GM21367 (cell line): ENCODE results near the gene FGGY.
"Not testable (repeated sequence)": the region's sequence is repeated elsewhere in the genome, so short reads cannot be mapped to it uniquely, and the experiment has no call there.

Source experiments
- ATAC-seq: cut with Tn5 transposase; IDR thresholded peaks from one replicate; pipeline ENCODE4 v1.9.1; 2021; ENCODE audit not compliant: unreplicated experiment

The FGGY gene

GRCh38 chr1:59565611-59566410 lies 268.9 kb downstream of the FGGY start:
- no peak for ATAC-seq

- ATAC-seq, result no peak
These were observed 271.5 kb downstream of the FGGY start for GRCh38 chr1:59568158-59568935.

- ATAC-seq, result no peak
These were observed 272.3 kb downstream of the FGGY start for GRCh38 chr1:59569198-59569597.

GRCh38 chr1:59570524-59570923 lies 273.6 kb downstream of the FGGY start:
- no peak for ATAC-seq

- no peak for ATAC-seq
These were observed 277.2 kb downstream of the FGGY start for GRCh38 chr1:59574085-59574484.

GRCh38 chr1:59577774-59578173 lies 280.9 kb downstream of the FGGY start:
- ATAC-seq, result no peak

- ATAC-seq, result no peak
These were observed 282.3 kb downstream of the FGGY start for GRCh38 chr1:59579222-59579621.

- ATAC-seq, result no peak
These were observed 283.4 kb downstream of the FGGY start for GRCh38 chr1:59580257-59580656.

GRCh38 chr1:59592410-59592809 lies 295.5 kb downstream of the FGGY start:
- ATAC-seq, result not testable (repeated sequence)

- ATAC-seq, result no peak
These were observed 296.0 kb downstream of the FGGY start for GRCh38 chr1:59592924-59593323.

- no peak for ATAC-seq
These were observed 297.2 kb downstream of the FGGY start for GRCh38 chr1:59593798-59594790.

GRCh38 chr1:59595774-59596173 lies 298.9 kb downstream of the FGGY start:
- ATAC-seq, result no peak

GRCh38 chr1:59596432-59596831 lies 299.5 kb downstream of the FGGY start:
- ATAC-seq, result no peak

GRCh38 chr1:59596956-59597355 lies 300.1 kb downstream of the FGGY start:
- no peak for ATAC-seq

- ATAC-seq, result no peak
These were observed 300.7 kb downstream of the FGGY start for GRCh38 chr1:59597420-59598119.

- no peak for ATAC-seq
These were observed 301.2 kb downstream of the FGGY start for GRCh38 chr1:59598120-59598440.

- ATAC-seq, result no peak
These were observed 304.1 kb downstream of the FGGY start for GRCh38 chr1:59601041-59601441.

- ATAC-seq, result no peak
These were observed 304.9 kb downstream of the FGGY start for GRCh38 chr1:59601811-59602210.

- no peak for ATAC-seq
These were observed 307.3 kb downstream of the FGGY start for GRCh38 chr1:59604191-59604590.

GRCh38 chr1:59605184-59605583 lies 308.3 kb downstream of the FGGY start:
- ATAC-seq, result no peak

- no peak for ATAC-seq
These were observed 308.9 kb downstream of the FGGY start for GRCh38 chr1:59605761-59606160.
